Activated CD4-positive, CD25-positive, alpha-beta regulatory T cell treated with anti-CD3 and anti-CD28 coated beads, Interleukin-2, amount 50 U/mL, for 16 hours (primary cell): ENCODE data around the gene LIN52.

Experiments used
- DNase-seq: peaks from one replicate; pipeline ENCODE4 v3.0.0-alpha.2; 2020; ENCODE audit warnings: low read depth, low spot score

The LIN52 gene

GRCh38 chr14:74190927-74191575 lies 106.3 kb downstream of the LIN52 start:
- DNase-seq, result no peak

DNA sequence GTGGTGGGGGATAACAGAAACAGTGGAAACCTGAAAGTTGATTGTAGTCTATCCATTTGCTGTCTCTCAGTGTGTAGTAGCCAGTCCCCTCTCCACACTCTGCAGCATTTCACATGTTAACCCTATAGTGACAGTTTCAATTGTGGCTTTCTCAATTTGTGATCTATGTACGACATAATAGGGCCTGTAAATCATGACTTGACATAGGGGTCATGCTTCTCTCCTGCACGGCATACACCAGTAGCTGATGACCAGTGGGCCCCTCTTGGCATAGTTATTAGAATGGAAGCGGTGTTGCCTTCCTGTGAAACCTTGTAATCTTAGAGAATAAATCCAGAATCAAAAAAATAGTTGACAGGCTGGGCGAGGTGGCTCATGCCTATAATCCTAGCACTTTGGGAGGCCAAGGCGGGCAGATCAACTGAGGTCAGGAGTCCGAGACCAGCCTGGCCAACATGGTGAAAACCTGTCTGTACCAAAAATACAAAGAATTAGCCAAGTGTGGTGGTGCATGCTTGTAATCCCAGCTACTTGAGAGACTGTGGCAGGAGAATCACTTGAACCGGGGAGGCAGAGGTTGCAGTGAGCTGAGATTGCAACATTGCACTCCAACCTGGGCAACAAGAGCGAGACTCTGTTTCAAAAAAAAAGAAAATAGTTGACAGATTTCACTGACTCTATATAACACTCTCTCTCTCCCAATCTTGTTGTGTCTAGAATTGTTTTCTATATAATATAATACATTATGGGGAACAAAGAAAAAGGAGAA lies 109.9 kb downstream of the LIN52 start:
- DNase-seq, result no peak

- DNase-seq, result no peak
Observed at GRCh38 chr14:74195623-74196022, 110.9 kb downstream of the LIN52 start.

DNA sequence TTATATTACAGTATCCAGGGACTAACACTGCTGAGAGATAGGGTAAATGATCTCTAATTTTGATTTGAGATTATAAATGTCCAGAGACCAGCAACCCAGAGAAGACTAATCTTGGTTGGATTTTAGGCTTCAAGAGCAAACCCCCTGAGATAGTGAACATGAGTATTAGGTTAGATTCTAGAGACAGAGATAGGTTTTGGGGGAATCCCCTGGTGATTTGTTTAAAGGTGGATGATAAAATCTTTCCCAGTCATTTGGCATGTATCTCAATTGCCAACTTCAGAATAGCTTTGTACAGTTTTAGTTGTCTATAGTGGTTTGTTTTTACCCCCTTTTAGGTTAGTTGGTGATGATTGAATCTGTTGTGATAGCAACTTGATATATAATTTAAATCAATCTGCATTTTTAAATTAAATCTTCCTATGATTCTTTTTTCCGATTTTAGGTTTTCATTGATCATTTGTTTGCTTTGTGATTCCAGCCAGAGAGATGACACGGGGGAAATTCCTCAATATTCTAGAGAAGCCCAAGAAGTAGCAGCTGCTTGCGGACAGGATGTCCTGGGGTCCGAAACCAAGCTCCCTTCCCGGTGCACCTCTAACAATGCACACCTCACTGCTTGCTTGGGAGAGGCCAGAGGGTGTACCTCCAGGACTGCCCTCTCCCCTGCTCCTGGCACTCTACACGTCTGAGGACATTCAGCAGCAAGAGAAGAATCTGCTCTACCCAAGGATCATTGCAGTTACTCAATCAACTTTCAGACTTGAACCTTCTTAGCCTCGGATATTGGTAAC lies 113.9 kb downstream of the LIN52 start:
- no peak for DNase-seq

DNA sequence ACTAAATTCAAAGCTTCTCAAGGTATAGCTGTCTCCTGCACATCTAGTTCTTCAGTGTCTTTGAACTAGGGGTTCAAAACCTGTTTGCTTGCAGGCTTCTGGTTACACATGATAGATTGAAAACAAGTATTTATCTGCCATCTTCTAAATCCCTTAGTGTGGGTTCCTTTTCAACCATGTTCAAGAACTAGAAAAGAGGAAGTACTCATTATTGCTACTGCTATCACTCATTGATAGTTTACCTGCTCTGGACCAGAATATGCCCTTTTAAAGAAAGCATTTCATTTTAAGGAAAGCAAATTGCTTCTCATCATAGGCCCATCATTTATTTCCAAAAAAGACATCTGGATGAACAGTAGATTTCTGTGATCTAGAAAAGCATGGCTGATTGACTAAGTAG lies 117.4 kb downstream of the LIN52 start:
- no peak for DNase-seq

DNA sequence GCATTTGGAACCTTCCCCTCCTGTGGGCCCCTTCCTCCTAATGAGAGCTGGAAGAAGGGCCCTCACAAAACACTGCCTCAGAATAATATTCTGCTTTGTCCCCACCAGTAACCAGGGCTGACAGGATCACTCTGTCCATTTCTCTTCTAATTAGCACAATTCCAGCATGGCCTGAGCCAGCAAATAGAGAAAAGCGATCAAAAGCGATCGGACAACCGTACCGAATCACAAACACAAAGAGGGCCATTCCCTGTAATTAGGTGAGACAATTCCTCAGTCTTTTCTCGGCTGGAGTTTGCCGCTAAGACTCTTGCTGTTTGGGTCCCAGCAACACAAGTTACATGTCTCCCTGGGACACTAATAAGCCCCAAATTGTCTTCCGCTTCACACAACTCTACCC lies 118.9 kb downstream of the LIN52 start:
- DNase-seq, result no peak

DNA sequence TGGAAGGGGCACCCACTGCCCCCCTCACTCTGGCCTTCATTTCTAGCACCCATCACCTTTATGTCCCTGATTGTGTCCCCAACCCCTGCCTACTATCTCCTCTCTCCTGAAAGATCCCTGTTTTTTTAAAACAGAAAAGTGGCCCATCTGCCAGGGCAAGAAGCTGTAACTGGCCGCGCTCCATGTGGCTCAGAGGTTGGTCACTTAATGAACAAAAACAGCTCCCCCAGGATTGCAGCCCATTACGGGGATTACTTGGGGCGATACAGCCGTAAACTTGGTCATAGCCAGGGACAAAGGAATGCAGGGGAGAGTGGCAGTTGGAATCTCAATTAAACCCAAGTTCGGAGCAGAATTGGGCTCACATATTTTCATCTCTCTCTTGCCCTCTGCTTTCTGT lies 119.7 kb downstream of the LIN52 start:
- DNase-seq, result no peak

GRCh38 chr14:74205882-74206281 lies 121.1 kb downstream of the LIN52 start:
- DNase-seq, result no peak

GRCh38 chr14:74207943-74208342 lies 123.2 kb downstream of the LIN52 start:
- DNase-seq, result no peak

DNA sequence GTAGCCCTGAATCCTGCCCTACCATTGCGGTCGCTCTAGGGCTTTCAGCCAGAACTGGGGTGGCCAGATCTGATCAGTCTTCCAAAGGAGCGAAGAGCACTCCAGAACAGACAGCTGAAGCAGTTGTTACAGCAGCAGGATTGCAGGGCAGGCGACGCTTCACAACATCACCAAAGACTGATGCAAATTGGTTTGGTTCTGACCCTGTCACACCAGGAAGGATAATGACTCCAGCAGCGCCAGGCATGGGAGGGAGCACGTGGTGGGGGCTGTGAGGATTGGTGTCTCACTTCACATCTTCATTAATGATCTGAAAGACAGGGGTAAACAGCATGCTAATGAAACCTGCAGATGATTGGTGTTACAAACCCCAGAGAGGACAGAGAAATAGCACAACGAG lies 123.9 kb downstream of the LIN52 start:
- no peak for DNase-seq

DNA sequence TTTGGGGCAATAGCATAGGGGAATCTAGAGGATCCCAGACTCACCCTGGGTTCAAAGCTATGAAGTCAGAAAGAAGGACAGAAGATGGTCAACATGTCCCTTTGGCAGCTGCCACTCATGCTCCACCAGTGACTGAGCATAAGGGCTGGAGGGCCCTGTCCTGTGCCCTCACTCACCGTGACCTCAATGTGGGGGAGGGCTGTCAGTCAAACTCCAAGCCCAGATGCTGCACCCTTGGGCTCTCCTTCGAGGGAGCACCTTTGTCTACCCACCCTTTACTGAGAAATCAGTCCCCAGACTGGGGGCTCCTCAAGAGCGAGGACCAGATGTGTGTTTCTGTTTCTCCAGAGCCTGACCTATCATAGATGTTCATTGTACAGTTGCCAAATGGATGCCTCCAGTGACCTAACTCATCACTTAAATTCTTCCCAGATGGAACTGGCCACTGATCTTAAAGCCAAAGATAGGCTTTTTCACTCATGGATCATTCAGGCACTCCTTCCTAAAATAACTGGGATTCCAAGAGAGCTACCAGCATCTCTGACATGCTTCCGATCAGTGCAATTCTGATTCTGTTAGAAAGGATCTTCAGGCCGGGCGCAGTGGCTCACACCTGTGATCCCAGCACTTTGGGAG lies 127.3 kb downstream of the LIN52 start:
- no peak for DNase-seq

- DNase-seq, result no peak
Observed at GRCh38 chr14:74213907-74214803, 129.4 kb downstream of the LIN52 start.

DNA sequence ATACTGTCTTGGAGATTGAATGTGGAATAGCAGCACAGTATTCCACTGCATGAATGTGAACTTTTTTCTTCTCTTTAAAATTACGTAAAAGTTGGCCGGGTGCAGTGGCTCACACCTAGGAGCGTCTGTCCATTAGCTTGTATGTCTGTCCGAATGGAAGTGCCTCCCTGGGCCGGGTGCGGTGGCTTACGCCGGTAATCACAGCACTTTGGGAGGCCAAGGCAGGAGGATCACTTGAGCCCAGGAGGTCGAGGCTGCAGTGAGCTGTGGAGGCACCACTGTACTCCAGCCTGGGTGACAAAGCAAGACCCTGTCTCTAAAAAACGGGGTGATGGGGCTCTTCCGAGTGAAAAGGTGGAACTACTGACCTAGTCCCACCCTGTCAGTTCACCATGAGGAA lies 131.9 kb downstream of the LIN52 start:
- DNase-seq, result no peak

- DNase-seq, result peak; percentile 55
Observed at GRCh38 chr14:74217672-74218448, 133.1 kb downstream of the LIN52 start.

GRCh38 chr14:74218462-74218861 lies 133.7 kb downstream of the LIN52 start:
- DNase-seq, result no peak

GRCh38 chr14:74219277-74220205 lies 134.8 kb downstream of the LIN52 start:
- no peak for DNase-seq

DNA sequence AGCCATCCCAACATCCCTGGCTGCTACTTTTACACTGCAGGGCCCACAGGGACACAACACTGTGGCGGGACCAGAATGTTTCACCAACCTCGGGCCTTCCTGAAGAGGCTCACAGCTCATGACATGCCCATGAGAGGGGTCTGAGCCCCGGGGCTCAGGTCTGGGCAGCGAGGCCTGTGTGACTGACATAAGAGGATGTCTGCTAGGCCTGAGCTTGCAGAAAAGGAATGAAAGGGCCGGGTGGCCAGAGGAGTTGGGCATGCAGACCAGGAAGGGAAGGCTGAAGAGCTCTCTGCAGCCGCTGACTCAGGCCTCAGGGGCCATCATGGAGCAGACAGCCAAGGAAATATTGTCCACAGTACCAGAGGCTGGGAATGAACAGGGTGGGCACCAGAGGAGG lies 136.2 kb downstream of the LIN52 start:
- no peak for DNase-seq

- no peak for DNase-seq
Observed at GRCh38 chr14:74221741-74222140, 137.0 kb downstream of the LIN52 start.

- no peak for DNase-seq
Observed at GRCh38 chr14:74223016-74223415, 138.3 kb downstream of the LIN52 start.
